Measurements from ENCODE around the gene AHCYL2. TPM values are rescaled to one million over a fixed set of nuclear protein-coding genes. Genes with fewer than 3 reads are reported as not detected.

Gene AHCYL2
- total RNA-seq, 1 donor from 2014 or later: 91.0 TPM

GRCh38 chr7:129256221-129256620 lies 31.4 kb downstream of the AHCYL2 start:
- ATAC-seq (no peak), DNase-seq (no peak)
- no peaks in the 10 kb centered on the region for H3K9me3 ChIP-seq
- no peak overlapping the region for H3K4me3 ChIP-seq
- intact Hi-C loops (cut with DNase I): no loop called here
- no peak overlapping the region for H3K27ac ChIP-seq
- peaks cover 8% of the 10 kb centered on the region for H3K4me1 ChIP-seq
- no peaks in the 10 kb centered on the region for H3K36me3 ChIP-seq
- no peak for TF ChIP-seq CTCF (IDR thresholded peaks at IDR 0.05)
- no peaks in the 10 kb centered on the region for H3K27me3 ChIP-seq (ENCODE audit: low read depth)

- no peak for TF ChIP-seq CTCF (IDR thresholded peaks at IDR 0.05)
- Histone ChIP-seq H3K9me3 (no peaks in the 10 kb centered on the region), H3K27me3 (ENCODE audit: low read depth) (no peaks in the 10 kb centered on the region), H3K36me3 (no peaks in the 10 kb centered on the region), H3K4me1 (peaks cover 8% of the 10 kb centered on the region), H3K4me3 (no peak overlapping the region), H3K27ac (no peak overlapping the region)
- intact Hi-C loops (cut with DNase I): no loop called here
- no peak for DNase-seq
- no peak for ATAC-seq
Observed at GRCh38 chr7:129257168-129257567, 32.3 kb downstream of the AHCYL2 start.

DNA sequence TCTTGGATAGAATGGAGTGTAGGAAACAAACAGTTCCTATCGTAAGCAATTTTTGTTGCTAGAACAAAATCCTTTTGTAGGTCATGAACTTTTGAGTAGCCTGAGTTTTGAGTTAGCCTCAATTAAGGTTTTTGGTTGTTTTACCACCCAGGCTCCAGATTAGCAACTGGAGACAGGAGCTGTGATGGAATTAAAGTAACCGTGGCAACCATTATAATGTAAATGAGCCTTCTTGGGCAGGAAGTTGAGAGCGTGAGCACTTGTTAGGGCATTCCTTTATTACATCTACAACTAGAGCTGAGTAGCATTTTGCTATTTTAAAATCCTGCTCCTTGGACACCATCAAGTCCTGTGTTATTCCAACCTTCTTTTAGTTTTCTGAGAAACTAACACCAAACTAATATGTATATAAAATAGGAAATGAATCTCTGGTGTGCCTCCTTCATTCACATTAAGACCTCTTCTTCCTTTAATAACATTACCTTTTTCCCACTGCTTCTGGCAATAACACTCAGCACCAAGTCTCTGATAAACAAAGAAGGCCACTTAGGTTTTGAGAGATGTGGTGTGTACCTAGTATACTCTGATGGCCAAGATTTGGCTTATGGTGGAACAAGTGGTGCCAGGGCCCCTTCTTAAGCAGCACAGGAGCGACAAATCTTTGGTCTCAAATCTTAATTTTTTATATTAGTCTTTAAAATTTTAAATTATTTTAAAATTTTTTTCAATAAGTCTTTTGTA lies 34.0 kb downstream of the AHCYL2 start:
- Histone ChIP-seq H3K27me3 (ENCODE audit: low read depth) (no peaks in the 10 kb centered on the region), H3K4me1 (peaks cover 8% of the 10 kb centered on the region), H3K4me3 (no peak overlapping the region), H3K27ac (no peak overlapping the region), H3K9me3 (no peaks in the 10 kb centered on the region), H3K36me3 (no peaks in the 10 kb centered on the region)
- ATAC-seq (no peak), DNase-seq (no peak)
- TF ChIP-seq CTCF (IDR thresholded peaks at IDR 0.05): no peak
- intact Hi-C loops (cut with DNase I): no loop called here

DNA sequence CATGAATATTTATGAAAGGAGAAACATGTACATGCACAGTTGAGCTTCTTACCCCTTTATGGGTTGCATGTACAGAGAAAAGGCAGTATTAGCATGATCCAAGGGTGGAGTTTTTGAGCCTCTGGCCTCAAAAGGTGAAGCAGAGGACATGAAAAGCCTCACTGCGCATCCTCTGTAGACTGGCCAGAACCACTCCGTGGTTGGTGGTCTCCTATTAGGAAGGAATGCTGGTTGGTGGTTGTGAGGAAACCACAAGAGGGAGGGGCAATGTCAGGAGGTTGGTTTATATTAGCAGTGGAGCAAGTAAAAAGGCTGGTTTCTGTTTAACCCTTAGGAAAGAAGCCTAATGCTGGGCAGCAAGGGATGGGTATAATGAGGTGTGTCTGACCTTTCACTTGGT lies 37.5 kb downstream of the AHCYL2 start:
- ATAC-seq: no peak
- no peak overlapping the region for H3K4me3 ChIP-seq
- no peaks in the 10 kb centered on the region for H3K9me3 ChIP-seq
- H3K36me3 ChIP-seq: no peaks in the 10 kb centered on the region
- peaks cover 8% of the 10 kb centered on the region for H3K4me1 ChIP-seq
- intact Hi-C loops (cut with DNase I): no loop called here
- H3K27me3 ChIP-seq (ENCODE audit: low read depth): no peaks in the 10 kb centered on the region
- TF ChIP-seq CTCF (IDR thresholded peaks at IDR 0.05): no peak
- DNase-seq: no peak
- H3K27ac ChIP-seq: no peak overlapping the region

GRCh38 chr7:129263168-129263567 lies 38.3 kb downstream of the AHCYL2 start:
- H3K4me1 ChIP-seq: peaks cover 8% of the 10 kb centered on the region
- ATAC-seq (no peak), DNase-seq (no peak)
- H3K9me3 ChIP-seq: no peaks in the 10 kb centered on the region
- H3K27ac ChIP-seq: no peak overlapping the region
- no peak overlapping the region for H3K4me3 ChIP-seq
- H3K36me3 ChIP-seq: no peaks in the 10 kb centered on the region
- no peaks in the 10 kb centered on the region for H3K27me3 ChIP-seq (ENCODE audit: low read depth)
- intact Hi-C loops (cut with DNase I): no loop called here
- TF ChIP-seq CTCF (IDR thresholded peaks at IDR 0.05): no peak
